Omental fat pad (tissue), 4 donors: ENCODE measurements around the gene SLC34A2. TPM values are rescaled to one million over a fixed set of nuclear protein-coding genes. Genes with fewer than 3 reads are reported as not detected.

Experiments used
- ATAC-seq: fragments of 150-250 bp; one replicate; pipeline ENCODE4 v1.9.1; 2016; ENCODE audit warnings: mild to moderate bottlenecking, moderate library complexity; ENCODE audit not compliant: low FRiP score
- DNase-seq: peaks from one replicate; pipeline ENCODE4 v3.0.0-alpha.2; 2019; ENCODE audit warnings: low spot score
- CTCF ChIP-seq, 3 donors: fragments of 450-650 bp; IDR thresholded peaks; one replicate each; pipeline ENCODE4 v1.5.1; 2016 to 2017; ENCODE audit warnings: antibody characterized with exemption in 3 of 3, mild to moderate bottlenecking in 3 of 3, moderate library complexity in 2 of 3
- total RNA-seq, 4 donors: library from RNA; depleted of rRNA; stranded (reverse); fragments of >200 nt; gene quantifications; one replicate each; pipeline ENCODE4 v1.1.0, GENCODE V29; 2016

The SLC34A2 gene
- total RNA-seq, 4 donors from 2014 or later = 0.19 TPM; not detected in 3

- ATAC-seq (no peak), DNase-seq (no peak)
- TF ChIP-seq CTCF (IDR thresholded peaks at IDR 0.05) = no peak
Measured at GRCh38 chr4:25628451-25628850, 27.2 kb upstream of the SLC34A2 start.

GRCh38 chr4:25632135-25632534 lies 23.5 kb upstream of the SLC34A2 start:
- ATAC-seq = no peak
- no peak for TF ChIP-seq CTCF (IDR thresholded peaks at IDR 0.05)

GRCh38 chr4:25633541-25633940 lies 22.1 kb upstream of the SLC34A2 start:
- no peak for DNase-seq
- ATAC-seq = no peak
- TF ChIP-seq CTCF (IDR thresholded peaks at IDR 0.05) = no peak

More at GRCh38 chr4:25632135-25632534, 23.5 kb upstream of the SLC34A2 start:
- DNase-seq = no peak

GRCh38 chr4:25635501-25635900 lies 20.1 kb upstream of the SLC34A2 start:
- DNase-seq (no peak), ATAC-seq (no peak)
- TF ChIP-seq CTCF (IDR thresholded peaks at IDR 0.05) = no peak

GRCh38 chr4:25637581-25638220 lies 17.9 kb upstream of the SLC34A2 start:
- DNase-seq (no peak), ATAC-seq (no peak)
- no peak for TF ChIP-seq CTCF (IDR thresholded peaks at IDR 0.05)

GRCh38 chr4:25638221-25638601 lies 17.4 kb upstream of the SLC34A2 start:
- no peak for TF ChIP-seq CTCF (IDR thresholded peaks at IDR 0.05)
- DNase-seq (no peak), ATAC-seq (no peak)

GRCh38 chr4:25638806-25639205 lies 16.8 kb upstream of the SLC34A2 start:
- TF ChIP-seq CTCF (IDR thresholded peaks at IDR 0.05) = no peak
- ATAC-seq = no peak
- DNase-seq = no peak
